ENCODE results near the gene C11orf24.

Gene C11orf24

GRCh38 chr11:68229601-68230000 lies 42.2 kb downstream of the C11orf24 start:
- Histone ChIP-seq H3K4me3 (ENCODE audit: low read depth in 1 of 2, low read length in 2 of 2) (no peak overlapping the region), H3K4me1 (ENCODE audit: control insufficient read depth in 1 of 2, insufficient read depth in 2 of 2, low read length in 2 of 2) (no peaks in the 10 kb centered on the region), H3K36me3 (ENCODE audit: control insufficient read depth in 1 of 2, insufficient read depth in 2 of 2, low read length in 2 of 2) (no peaks in the 10 kb centered on the region), H3K9me3 (ENCODE audit: control insufficient read depth in 1 of 2, low read length in 2 of 2) (peaks cover 4 to 5% of the 10 kb centered on the region in 2 donors), H3K27ac (ENCODE audit: low read length) (no peak overlapping the region), H3K27me3 (ENCODE audit: low read depth, low read length) (no peaks in the 10 kb centered on the region)

GRCh38 chr11:68226421-68226820 lies 45.4 kb downstream of the C11orf24 start:
- H3K27me3 ChIP-seq (ENCODE audit: low read depth, low read length) = no peaks in the 10 kb centered on the region
- H3K9me3 ChIP-seq (ENCODE audit: control insufficient read depth in 1 of 2, low read length in 2 of 2) = peaks cover 4 to 5% of the 10 kb centered on the region in 2 donors
- H3K4me1 ChIP-seq (ENCODE audit: control insufficient read depth in 1 of 2, insufficient read depth in 2 of 2, low read length in 2 of 2) = no peaks in the 10 kb centered on the region
- H3K4me3 ChIP-seq (ENCODE audit: low read depth in 1 of 2, low read length in 2 of 2) = no peak overlapping the region
- H3K36me3 ChIP-seq (ENCODE audit: control insufficient read depth in 1 of 2, insufficient read depth in 2 of 2, low read length in 2 of 2) = no peaks in the 10 kb centered on the region
- no peak overlapping the region for H3K27ac ChIP-seq (ENCODE audit: low read length)

- Histone ChIP-seq H3K9me3 (ENCODE audit: control insufficient read depth in 1 of 2, low read length in 2 of 2) (peaks cover 2 to 5% of the 10 kb centered on the region in 2 donors), H3K4me1 (ENCODE audit: control insufficient read depth in 1 of 2, insufficient read depth in 2 of 2, low read length in 2 of 2) (no peaks in the 10 kb centered on the region), H3K36me3 (ENCODE audit: control insufficient read depth in 1 of 2, insufficient read depth in 2 of 2, low read length in 2 of 2) (no peaks in the 10 kb centered on the region), H3K27ac (ENCODE audit: low read length) (no peak overlapping the region), H3K4me3 (ENCODE audit: low read depth in 1 of 2, low read length in 2 of 2) (no peak overlapping the region), H3K27me3 (ENCODE audit: low read depth, low read length) (no peaks in the 10 kb centered on the region)
These were observed 47.2 kb downstream of the C11orf24 start for GRCh38 chr11:68224606-68225005.

DNA sequence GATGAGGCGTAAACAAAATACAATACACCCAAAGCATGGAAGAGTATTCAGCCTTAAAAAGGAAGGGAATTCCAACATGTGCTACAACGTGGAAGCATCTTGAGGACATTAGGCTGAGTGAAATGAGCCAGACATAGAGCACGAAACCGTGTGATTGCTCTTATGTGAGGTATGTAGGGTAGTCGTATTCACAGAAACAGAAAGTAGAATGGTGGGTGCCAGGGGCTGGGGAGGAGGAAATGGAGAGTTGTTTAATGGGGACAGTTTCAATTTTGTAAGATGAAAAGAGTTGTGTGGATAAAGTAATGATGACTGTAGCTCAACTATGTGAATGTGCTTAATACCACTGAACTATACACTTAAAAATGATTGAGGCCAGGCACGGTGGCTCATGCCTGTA lies 48.5 kb downstream of the C11orf24 start:
- H3K27me3 ChIP-seq (ENCODE audit: low read depth, low read length) = no peaks in the 10 kb centered on the region
- no peaks in the 10 kb centered on the region for H3K9me3 ChIP-seq (ENCODE audit: control insufficient read depth in 1 of 2, low read length in 2 of 2)
- no peak overlapping the region for H3K4me3 ChIP-seq (ENCODE audit: low read depth in 1 of 2, low read length in 2 of 2)
- H3K27ac ChIP-seq (ENCODE audit: low read length) = no peak overlapping the region
- no peaks in the 10 kb centered on the region for H3K36me3 ChIP-seq (ENCODE audit: control insufficient read depth in 1 of 2, insufficient read depth in 2 of 2, low read length in 2 of 2)
- no peaks in the 10 kb centered on the region for H3K4me1 ChIP-seq (ENCODE audit: control insufficient read depth in 1 of 2, insufficient read depth in 2 of 2, low read length in 2 of 2)

DNA sequence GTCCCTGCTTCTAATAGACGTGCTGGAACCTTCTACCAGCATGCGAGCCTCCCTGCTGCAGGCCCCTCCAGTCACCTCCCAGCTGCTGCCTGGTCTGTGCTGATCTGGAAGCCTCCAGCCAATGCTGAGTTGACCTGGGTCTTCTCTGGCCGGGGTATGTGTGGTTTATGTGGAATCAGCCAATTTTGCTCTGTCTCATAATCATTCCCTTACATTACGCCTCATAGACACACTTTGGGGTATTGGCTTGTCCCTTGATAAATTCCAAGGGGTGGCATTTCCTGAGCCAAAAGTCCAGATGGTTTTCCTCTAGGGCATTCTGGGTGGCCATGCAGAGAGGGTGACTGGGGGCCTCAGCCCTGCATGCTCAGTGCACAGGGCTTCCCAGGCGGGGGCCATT lies 50.4 kb downstream of the C11orf24 start:
- Histone ChIP-seq H3K27ac (ENCODE audit: low read length) (no peak overlapping the region), H3K9me3 (ENCODE audit: control insufficient read depth in 1 of 2, low read length in 2 of 2) (no peaks in the 10 kb centered on the region), H3K27me3 (ENCODE audit: low read depth, low read length) (no peaks in the 10 kb centered on the region), H3K4me1 (ENCODE audit: control insufficient read depth in 1 of 2, insufficient read depth in 2 of 2, low read length in 2 of 2) (no peaks in the 10 kb centered on the region), H3K4me3 (ENCODE audit: low read depth in 1 of 2, low read length in 2 of 2) (no peak overlapping the region), H3K36me3 (ENCODE audit: control insufficient read depth in 1 of 2, insufficient read depth in 2 of 2, low read length in 2 of 2) (no peaks in the 10 kb centered on the region)

DNA sequence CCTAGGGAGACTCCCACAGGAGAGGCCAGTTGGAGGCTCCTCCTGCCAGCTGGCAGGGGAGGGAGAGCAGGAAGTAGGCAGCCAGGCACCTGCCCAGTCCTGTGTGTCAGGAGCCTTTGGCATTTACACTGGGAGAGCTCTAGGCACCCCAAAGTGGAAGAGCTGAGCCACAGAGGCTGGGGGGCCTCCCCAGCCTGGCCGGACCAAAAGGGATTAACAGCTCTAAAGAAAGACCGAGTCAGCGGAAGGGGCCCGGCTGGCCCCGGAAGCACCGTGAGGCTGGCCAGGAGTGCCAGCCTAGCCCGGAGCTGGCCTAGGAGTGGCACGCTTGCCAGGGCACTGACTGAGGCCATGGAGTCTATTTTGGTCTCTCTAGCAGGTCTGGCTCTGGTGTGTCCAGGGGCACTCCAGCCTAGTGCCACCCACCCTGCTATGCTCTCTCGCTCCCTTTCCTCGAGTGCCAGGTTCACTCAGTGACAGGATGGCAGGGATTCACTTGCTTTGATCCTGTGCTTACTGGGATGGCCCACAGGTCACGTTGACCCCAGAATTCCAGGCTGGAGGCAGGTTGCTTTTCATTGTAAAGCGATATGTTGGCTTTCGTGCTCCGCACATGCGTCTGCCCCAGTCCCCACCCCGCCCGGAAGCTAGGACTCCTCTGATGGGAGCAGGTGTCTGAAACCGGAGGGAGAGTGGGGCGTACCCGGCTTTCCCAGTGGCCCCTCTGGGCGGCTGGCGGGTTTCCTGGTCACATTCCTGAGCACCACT lies 55.4 kb downstream of the C11orf24 start:
- H3K4me1 ChIP-seq (ENCODE audit: control insufficient read depth in 1 of 2, insufficient read depth in 2 of 2, low read length in 2 of 2) = peaks cover 6 to 13% of the 10 kb centered on the region in 2 donors
- H3K27me3 ChIP-seq (ENCODE audit: low read depth, low read length) = no peaks in the 10 kb centered on the region
- H3K36me3 ChIP-seq (ENCODE audit: control insufficient read depth in 1 of 2, insufficient read depth in 2 of 2, low read length in 2 of 2) = no peaks in the 10 kb centered on the region
- no peak overlapping the region for H3K4me3 ChIP-seq (ENCODE audit: low read depth in 1 of 2, low read length in 2 of 2)
- H3K27ac ChIP-seq (ENCODE audit: low read length) = peak overlapping the region; percentile 14
- no peaks in the 10 kb centered on the region for H3K9me3 ChIP-seq (ENCODE audit: control insufficient read depth in 1 of 2, low read length in 2 of 2)

DNA sequence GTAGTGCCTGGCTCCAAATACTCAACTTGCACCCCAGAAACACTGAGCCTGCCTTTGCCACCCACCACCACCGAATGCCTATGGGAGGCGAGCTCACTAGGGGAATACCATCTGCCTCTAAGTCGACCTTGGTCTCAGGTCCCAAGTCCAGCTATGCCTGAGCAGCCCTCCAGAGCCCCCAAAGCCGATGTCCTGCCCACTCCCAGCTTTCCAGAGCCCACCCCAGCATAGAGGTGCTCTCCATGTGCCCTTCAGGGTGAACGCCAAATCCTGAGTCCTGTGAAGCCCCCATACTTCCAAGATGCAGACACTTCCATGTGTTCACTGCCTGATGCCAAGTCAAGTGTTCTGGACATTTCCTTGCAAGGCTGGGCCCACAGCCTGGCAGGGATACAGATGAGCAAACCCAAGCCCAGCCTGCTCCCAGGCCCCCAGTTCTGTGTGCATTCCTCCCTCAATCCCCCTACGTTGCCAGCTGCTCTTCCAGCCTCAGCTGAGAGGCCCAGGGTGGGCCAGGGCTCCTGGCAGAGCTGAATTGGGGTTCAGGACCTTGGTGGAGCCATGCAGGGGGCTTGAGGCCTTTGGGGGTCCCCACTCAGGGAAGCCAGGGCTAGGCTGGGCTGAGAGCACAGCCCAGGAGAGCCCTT lies 56.1 kb downstream of the C11orf24 start:
- peaks cover 13 to 20% of the 10 kb centered on the region in 2 donors for H3K4me1 ChIP-seq (ENCODE audit: control insufficient read depth in 1 of 2, insufficient read depth in 2 of 2, low read length in 2 of 2)
- H3K4me3 ChIP-seq (ENCODE audit: low read depth in 1 of 2, low read length in 2 of 2) = no peak overlapping the region
- H3K9me3 ChIP-seq (ENCODE audit: control insufficient read depth in 1 of 2, low read length in 2 of 2) = no peaks in the 10 kb centered on the region
- H3K27me3 ChIP-seq (ENCODE audit: low read depth, low read length) = no peaks in the 10 kb centered on the region
- peak overlapping the region; percentile 14 for H3K27ac ChIP-seq (ENCODE audit: low read length)
- no peaks in the 10 kb centered on the region for H3K36me3 ChIP-seq (ENCODE audit: control insufficient read depth in 1 of 2, insufficient read depth in 2 of 2, low read length in 2 of 2)

DNA sequence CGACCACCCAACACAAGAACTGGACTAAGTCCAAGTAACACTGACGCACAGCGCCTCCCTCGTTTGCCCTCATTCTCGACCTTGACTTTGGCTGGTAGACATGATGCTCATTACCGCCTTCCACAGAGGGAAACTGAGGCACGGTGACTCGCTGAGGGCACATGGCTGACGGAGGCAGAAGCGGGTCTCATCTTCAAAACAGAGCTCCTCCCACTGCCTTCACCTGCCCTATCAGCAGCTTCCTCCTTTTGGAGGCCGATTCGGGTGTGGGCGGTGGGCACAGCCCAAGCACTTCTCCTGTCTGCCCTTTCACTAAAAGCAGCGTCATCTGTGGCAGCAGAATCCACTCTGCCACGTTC lies 56.7 kb downstream of the C11orf24 start:
- Histone ChIP-seq H3K4me3 (ENCODE audit: low read depth in 1 of 2, low read length in 2 of 2) (no peak overlapping the region), H3K27ac (ENCODE audit: low read length) (no peak overlapping the region), H3K27me3 (ENCODE audit: low read depth, low read length) (no peaks in the 10 kb centered on the region), H3K4me1 (ENCODE audit: control insufficient read depth in 1 of 2, insufficient read depth in 2 of 2, low read length in 2 of 2) (peaks cover 13 to 25% of the 10 kb centered on the region in 2 donors), H3K9me3 (ENCODE audit: control insufficient read depth in 1 of 2, low read length in 2 of 2) (no peaks in the 10 kb centered on the region), H3K36me3 (ENCODE audit: control insufficient read depth in 1 of 2, insufficient read depth in 2 of 2, low read length in 2 of 2) (no peaks in the 10 kb centered on the region)

DNA sequence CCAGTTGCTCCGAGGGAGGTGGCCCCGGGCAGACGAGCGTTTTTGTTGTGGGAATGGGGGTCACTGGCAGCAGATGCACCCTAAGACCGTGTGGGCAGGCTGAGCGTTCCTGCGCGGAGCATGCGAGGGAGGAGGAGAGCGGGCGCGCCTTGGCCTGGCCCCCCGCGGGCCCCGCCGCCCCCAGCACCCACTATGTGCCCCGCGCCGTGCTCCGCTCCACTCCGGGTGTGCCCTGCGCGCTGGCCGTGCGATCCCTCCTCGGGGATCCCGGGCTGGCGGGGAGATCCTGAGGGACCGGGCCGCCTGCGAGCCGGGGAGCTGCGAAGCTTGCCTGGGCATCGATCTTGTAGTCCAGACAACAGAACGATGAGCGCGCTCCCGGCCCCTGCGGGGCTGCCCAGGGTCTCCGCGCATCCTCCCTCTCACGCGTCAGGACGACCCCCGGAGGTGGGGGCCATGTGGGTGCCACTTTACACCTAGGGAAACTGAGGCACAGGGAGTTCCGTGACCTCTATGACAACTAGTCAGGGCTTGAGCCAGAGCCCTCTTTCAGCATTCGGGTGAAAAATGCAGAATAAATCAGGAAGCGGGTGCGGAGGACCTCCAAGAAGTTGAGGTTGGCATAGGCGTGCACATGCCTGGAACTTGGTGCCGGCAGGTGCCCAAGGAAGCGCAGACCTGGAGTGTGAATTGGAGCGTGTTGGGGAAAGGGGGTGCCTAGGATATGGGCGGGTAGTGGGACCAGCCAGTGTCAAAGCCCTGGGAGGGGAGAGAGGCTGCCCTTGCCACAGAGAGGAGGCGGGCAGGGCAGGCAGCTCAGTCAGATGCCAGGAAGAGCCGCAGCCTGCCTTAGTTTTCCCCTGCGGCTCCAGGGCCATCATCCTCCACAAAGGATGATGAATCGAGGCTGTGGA lies 57.3 kb downstream of the C11orf24 start:
- H3K27ac ChIP-seq (ENCODE audit: low read length) = peak overlapping the region; percentile 80
- H3K4me3 ChIP-seq (ENCODE audit: low read depth in 1 of 2, low read length in 2 of 2) = peak overlapping the region; percentile 53 to 88
- no peaks in the 10 kb centered on the region for H3K9me3 ChIP-seq (ENCODE audit: control insufficient read depth in 1 of 2, low read length in 2 of 2)
- peaks cover 14 to 31% of the 10 kb centered on the region in 2 donors for H3K4me1 ChIP-seq (ENCODE audit: control insufficient read depth in 1 of 2, insufficient read depth in 2 of 2, low read length in 2 of 2)
- H3K36me3 ChIP-seq (ENCODE audit: control insufficient read depth in 1 of 2, insufficient read depth in 2 of 2, low read length in 2 of 2) = no peaks in the 10 kb centered on the region
- no peaks in the 10 kb centered on the region for H3K27me3 ChIP-seq (ENCODE audit: low read depth, low read length)

- Histone ChIP-seq H3K36me3 (ENCODE audit: control insufficient read depth in 1 of 2, insufficient read depth in 2 of 2, low read length in 2 of 2) (no peaks in the 10 kb centered on the region), H3K27ac (ENCODE audit: low read length) (peak overlapping the region; percentile 80), H3K9me3 (ENCODE audit: control insufficient read depth in 1 of 2, low read length in 2 of 2) (no peaks in the 10 kb centered on the region), H3K27me3 (ENCODE audit: low read depth, low read length) (no peaks in the 10 kb centered on the region), H3K4me1 (ENCODE audit: control insufficient read depth in 1 of 2, insufficient read depth in 2 of 2, low read length in 2 of 2) (peaks cover 22 to 39% of the 10 kb centered on the region in 2 donors), H3K4me3 (ENCODE audit: low read depth in 1 of 2, low read length in 2 of 2) (peak overlapping the region; percentile 53 to 88)
These were observed 58.1 kb downstream of the C11orf24 start for GRCh38 chr11:68213555-68214172.

DNA sequence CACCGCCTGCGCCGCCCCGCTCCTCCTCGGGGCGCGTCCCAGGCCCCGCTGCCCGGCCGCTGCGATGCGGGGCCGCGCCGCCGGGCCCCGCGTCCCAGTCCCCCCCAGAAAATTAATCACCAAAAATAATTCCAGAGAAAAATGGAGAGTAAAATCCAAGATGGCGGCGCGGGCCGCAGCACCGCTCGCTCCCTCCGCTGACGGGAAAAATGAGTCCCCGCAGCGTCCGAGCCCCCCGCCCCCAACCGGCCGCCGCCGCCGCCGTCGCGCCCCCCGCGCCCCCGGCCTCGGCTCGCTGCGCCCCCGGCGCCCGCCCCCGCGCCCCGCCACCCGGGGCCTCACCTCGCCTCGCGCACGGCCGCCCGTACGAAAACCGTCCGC lies 58.6 kb downstream of the C11orf24 start, which contains the start of gene KMT5B:
Gene KMT5B, minus strand, starts transcription at position 162 of the 381 bp plus-strand sequence. CDS start 23,220 bp downstream, outside the sequence.
- Histone ChIP-seq H3K4me3 (ENCODE audit: low read depth in 1 of 2, low read length in 2 of 2) (peak within 1 kb of the TSS; percentile 79 to 98), H3K9me3 (ENCODE audit: control insufficient read depth in 1 of 2, low read length in 2 of 2) (no peaks in the 10 kb centered on the region), H3K36me3 (ENCODE audit: control insufficient read depth in 1 of 2, insufficient read depth in 2 of 2, low read length in 2 of 2) (no peaks in the 10 kb centered on the region), H3K27ac (ENCODE audit: low read length) (peak within 1 kb of the TSS; percentile 80), H3K4me1 (ENCODE audit: control insufficient read depth in 1 of 2, insufficient read depth in 2 of 2, low read length in 2 of 2) (peaks cover 22 to 40% of the 10 kb centered on the region in 2 donors), H3K27me3 (ENCODE audit: low read depth, low read length) (no peaks in the 10 kb centered on the region)
